H9 (cell line): ENCODE results near the gene ERICH6. TPM values are rescaled to one million over a fixed set of nuclear protein-coding genes. Genes with fewer than 3 reads are reported as not detected.

Source experiments
- DNase-seq: peaks from one replicate; pipeline ENCODE4 v3.0.0-alpha.2; 2017
- H2AFZ ChIP-seq: one replicate; pipeline ENCODE4 v1.6.1; 2013; ENCODE audit warnings: mild to moderate bottlenecking, low read length, control low read depth, moderate library complexity
- H2AK5ac ChIP-seq: 2 replicates; pipeline ENCODE4 v1.6.1; 2013; ENCODE audit warnings: low read length, control low read depth, mixed read lengths; ENCODE audit not compliant: insufficient read length
- H2BK120ac ChIP-seq: one replicate; pipeline ENCODE4 v1.6.1; 2013; ENCODE audit warnings: low read depth, mild to moderate bottlenecking, low read length, control low read depth, inconsistent platforms; ENCODE audit not compliant: poor library complexity, severe bottlenecking
- H2BK12ac ChIP-seq: 2 replicates; pipeline ENCODE4 v1.6.1; 2013; ENCODE audit warnings: low read length, control low read depth, mixed read lengths, low read depth; ENCODE audit not compliant: insufficient read length
- H2BK15ac ChIP-seq: 2 replicates; pipeline ENCODE4 v1.6.1; 2013; ENCODE audit warnings: low read depth, low read length, control low read depth
- H2BK20ac ChIP-seq: one replicate; pipeline ENCODE4 v1.6.1; 2013; ENCODE audit warnings: low read depth, mild to moderate bottlenecking, low read length, control low read depth, inconsistent platforms; ENCODE audit not compliant: poor library complexity, severe bottlenecking
- H2BK5ac ChIP-seq: 2 replicates; pipeline ENCODE4 v1.6.1; 2013; ENCODE audit warnings: low read length, control low read depth, mixed read lengths; ENCODE audit not compliant: insufficient read length
- H3K14ac ChIP-seq: 2 replicates; pipeline ENCODE4 v1.6.1; 2013; ENCODE audit warnings: low read length, control low read depth; ENCODE audit not compliant: insufficient read depth
- H3K18ac ChIP-seq: 2 replicates; pipeline ENCODE4 v1.6.1; 2013; ENCODE audit warnings: low read depth, mild to moderate bottlenecking, mixed read lengths, low read length, control low read depth; ENCODE audit not compliant: insufficient read length
- H3K23ac ChIP-seq: 2 replicates; pipeline ENCODE4 v1.6.1; 2013; ENCODE audit warnings: low read length, control low read depth, mixed read lengths, low read depth; ENCODE audit not compliant: insufficient read length
- H3K23me2 ChIP-seq: 2 replicates; pipeline ENCODE4 v1.6.1; 2013; ENCODE audit warnings: low read depth, mild to moderate bottlenecking, mixed read lengths, low read length, control low read depth; ENCODE audit not compliant: insufficient read length, poor library complexity, severe bottlenecking
- H3K27ac ChIP-seq: 2 replicates; pipeline ENCODE4 v1.5.1; 2013; ENCODE audit warnings: low read length, control low read depth, mixed read lengths, low read depth; ENCODE audit not compliant: insufficient read length
- H3K27me3 ChIP-seq: 2 replicates; pipeline ENCODE4 v1.6.1; 2013; ENCODE audit warnings: low read length, control low read depth, inconsistent platforms; ENCODE audit not compliant: insufficient read depth
- H3K4ac ChIP-seq: 2 replicates; pipeline ENCODE4 v1.6.1; 2013; ENCODE audit warnings: low read depth, mild to moderate bottlenecking, control low read depth, inconsistent platforms, low read length, moderate library complexity
- H3K4me1 ChIP-seq: 2 replicates; pipeline ENCODE4 v1.6.1; 2013; ENCODE audit warnings: low read length, control low read depth, inconsistent platforms; ENCODE audit not compliant: insufficient read depth
- H3K4me2 ChIP-seq: 2 replicates; pipeline ENCODE4 v1.6.1; 2013; ENCODE audit warnings: low read length, control low read depth, mixed read lengths; ENCODE audit not compliant: insufficient read length, insufficient read depth
- H3K56ac ChIP-seq: 2 replicates; pipeline ENCODE4 v1.6.1; 2013; ENCODE audit warnings: low read depth, mild to moderate bottlenecking, mixed read lengths, low read length, control low read depth; ENCODE audit not compliant: insufficient read length
- H3K79me1 ChIP-seq: 2 replicates; pipeline ENCODE4 v1.6.1; 2013; ENCODE audit warnings: low read depth, mild to moderate bottlenecking, moderate library complexity, low read length, control low read depth, inconsistent platforms; ENCODE audit not compliant: insufficient read depth, poor library complexity, severe bottlenecking
- H3K79me2 ChIP-seq: 2 replicates; pipeline ENCODE4 v1.6.1; 2013; ENCODE audit warnings: low read length, control low read depth, inconsistent platforms; ENCODE audit not compliant: insufficient read depth
- H3K9ac ChIP-seq: 2 replicates; pipeline ENCODE4 v1.6.1; 2013; ENCODE audit warnings: low read length, control low read depth, mixed read lengths; ENCODE audit not compliant: insufficient read length; ENCODE audit errors: extremely low read depth
- H3K9me3 ChIP-seq: one replicate; pipeline ENCODE4 v1.6.1; 2013; ENCODE audit warnings: low read depth, low read length, inconsistent platforms; ENCODE audit not compliant: control insufficient read depth
- H3T11ph ChIP-seq: one replicate; pipeline ENCODE4 v1.6.1; 2013; ENCODE audit warnings: mild to moderate bottlenecking, low read length, control low read depth, inconsistent platforms
- H4K20me1 ChIP-seq: one replicate; pipeline ENCODE4 v1.6.1; 2013; ENCODE audit not compliant: control insufficient read depth, insufficient read length, insufficient read depth
- H4K5ac ChIP-seq: 2 replicates; pipeline ENCODE4 v1.6.1; 2013; ENCODE audit warnings: low read depth, mild to moderate bottlenecking, mixed read lengths, low read length, control low read depth; ENCODE audit not compliant: insufficient read length
- H4K8ac ChIP-seq: replicated peaks from 2 replicates; pipeline ENCODE4 v1.6.1; 2013; ENCODE audit warnings: low read length, control low read depth, mixed read lengths, low read depth; ENCODE audit not compliant: insufficient read length
- H4K91ac ChIP-seq: 2 replicates; pipeline ENCODE4 v1.6.1; 2013; ENCODE audit warnings: low read depth, mild to moderate bottlenecking, moderate library complexity, mixed read lengths, low read length, control low read depth; ENCODE audit not compliant: insufficient read length
- H3K27ac Mint-ChIP-seq, 3 experiments: 2 replicates in 2 of 3; 3 replicates in 1 of 3; pipeline ENCODE4 v1.8.0; 2020 to 2021; ENCODE audit warnings: mixed read lengths in 3 of 3, mild to moderate bottlenecking in 1 of 3, moderate library complexity in 1 of 3
- H3K27me3 Mint-ChIP-seq: 2 replicates; pipeline ENCODE4 v1.8.0; 2021; ENCODE audit warnings: low read depth, mild to moderate bottlenecking, moderate library complexity, mixed read lengths
- H3K36me3 Mint-ChIP-seq, 3 experiments: 2 replicates in 2 of 3; 3 replicates in 1 of 3; pipeline ENCODE4 v1.8.0; 2020 to 2021; ENCODE audit warnings: low read depth in 3 of 3, mixed read lengths in 3 of 3; ENCODE audit not compliant: insufficient read depth in 1 of 3
- H3K4me1 Mint-ChIP-seq, 2 experiments: 2 replicates each; pipeline ENCODE4 v1.8.0; 2020; ENCODE audit warnings: mixed read lengths in 2 of 2
- H3K4me3 Mint-ChIP-seq, 2 experiments: 2 replicates in 1 of 2; 3 replicates in 1 of 2; pipeline ENCODE4 v1.8.0; 2020 to 2021; ENCODE audit warnings: mild to moderate bottlenecking in 2 of 2, mixed read lengths in 2 of 2, moderate library complexity in 1 of 2
- H3K9me3 Mint-ChIP-seq, 2 experiments: 2 replicates in 1 of 2; 3 replicates in 1 of 2; pipeline ENCODE4 v1.8.0; 2020; ENCODE audit warnings: mild to moderate bottlenecking in 2 of 2, mixed read lengths in 2 of 2, moderate library complexity in 1 of 2
- CTCF ChIP-seq: fragments of 200-600 bp; sonication (generic); conservative IDR thresholded peaks from 3 replicates; pipeline ENCODE4 v1.8.0; 2021; ENCODE audit warnings: antibody characterized with exemption, mild to moderate bottlenecking
- WGBS: extraction: QIAGEN DNeasy Blood & Tissue Kit; methylation state at CpG from one replicate; pipeline ENCODE4 v1.1.7; 2013; ENCODE audit warnings: missing lambda C conversion rate, low lambda C conversion rate, mixed read lengths; ENCODE audit not compliant: insufficient read length; ENCODE audit errors: extremely low coverage; 5-methylcytosine and 5-hydroxymethylcytosine counted together
- total RNA-seq: library from RNA; stranded (reverse); gene quantifications from 2 replicates; pipeline ENCODE4 v1.2.1, GENCODE V29; 2021

Gene ERICH6
- total RNA-seq, 1 experiment from 2014 or later = not detected

- H3K27me3 Mint-ChIP-seq = no peaks in the 10 kb centered on the region; the same call in 1 of the 2 replicates
- no peak overlapping the region for H4K91ac ChIP-seq
- no peak overlapping the region for H3K4me2 ChIP-seq
- no peaks in the 10 kb centered on the region; the same call in 1 of the 2 replicates for H3K4me1 ChIP-seq
- peaks cover 13 to 14% of the 10 kb centered on the region in 2 experiments for H3K4me1 Mint-ChIP-seq
- no peak overlapping the region for H2BK120ac ChIP-seq
- H4K5ac ChIP-seq = no peak overlapping the region
- no peak overlapping the region for H3K56ac ChIP-seq
- no peak overlapping the region for H4K8ac ChIP-seq
- no peaks in the 10 kb centered on the region for H3K27me3 ChIP-seq
- no peaks in the 10 kb centered on the region for H3K9me3 Mint-ChIP-seq
- H4K20me1 ChIP-seq = no peaks in the 10 kb centered on the region
- no peaks in the 10 kb centered on the region for H3K79me1 ChIP-seq
- H3K4me3 Mint-ChIP-seq = no peak overlapping the region
- no peak overlapping the region for H3K9ac ChIP-seq
- H2AFZ ChIP-seq = no peak overlapping the region
- WGBS = no CpG with 5 or more reads among the region's 5 CpGs
- H2BK15ac ChIP-seq = no peak overlapping the region
- no peak overlapping the region for H2AK5ac ChIP-seq
- no peak overlapping the region for H2BK20ac ChIP-seq
- no peak overlapping the region for H3K23ac ChIP-seq
- no peak for DNase-seq
- no peak overlapping the region for H3T11ph ChIP-seq
- H3K27ac Mint-ChIP-seq = no peak overlapping the region; a peak in 1 of 7 replicates
- H3K79me2 ChIP-seq = no peaks in the 10 kb centered on the region
- H3K14ac ChIP-seq = no peak overlapping the region
- no peak for TF ChIP-seq CTCF
- H3K18ac ChIP-seq = no peak overlapping the region
- H3K36me3 Mint-ChIP-seq = no peaks in the 10 kb centered on the region; a peak in 1 of 7 replicates
- no peak overlapping the region for H2BK12ac ChIP-seq
- no peak overlapping the region for H3K27ac ChIP-seq
- H3K9me3 ChIP-seq = no peaks in the 10 kb centered on the region
- no peak overlapping the region for H2BK5ac ChIP-seq
- no peak overlapping the region for H3K4ac ChIP-seq
- H3K23me2 ChIP-seq = no peaks in the 10 kb centered on the region
Measured at GRCh38 chr3:150639262-150639661, 64.5 kb downstream of the ERICH6 start.
